HTERT RPE-1 (cell line): ENCODE results near the gene ZNF366.

Experiments
- in situ Hi-C: fragments of 300-500 bp; cut with MboI; formaldehyde crosslinking; loops from 4 replicates; pipeline ENCODE4 v1.14.3; 2020; ENCODE audit warnings: low sequenced_read_pairs

ZNF366 gene

DNA sequence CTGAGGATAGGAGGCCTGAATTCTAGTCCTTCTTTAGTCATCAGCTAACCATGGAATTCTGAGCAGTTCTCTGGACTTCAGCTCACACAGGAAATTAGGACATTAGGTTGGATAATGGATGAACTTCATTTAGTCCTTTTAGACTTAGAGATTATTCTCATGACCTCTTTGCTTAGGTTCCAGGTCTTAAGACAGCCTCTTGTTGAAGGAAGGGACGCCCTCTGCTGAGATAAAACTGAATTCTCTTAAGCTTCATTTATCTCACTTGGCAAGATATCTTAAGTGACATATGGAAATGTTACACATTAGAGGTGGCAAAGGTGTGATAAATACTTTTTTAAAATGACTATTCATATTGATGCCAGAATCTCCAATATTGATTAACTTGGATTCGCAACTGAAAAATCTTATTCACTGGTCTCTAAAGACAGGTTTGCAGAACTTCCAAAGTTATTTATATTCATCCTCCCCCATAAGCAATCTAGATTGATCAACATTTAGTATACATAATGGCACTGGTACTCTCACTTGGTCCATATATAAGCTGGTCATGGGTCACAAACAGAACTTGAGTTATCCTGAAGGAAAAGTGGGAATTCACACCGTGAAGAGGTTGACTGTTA is 16.9 kb upstream of the ZNF366 start:
- in situ Hi-C loops, result loop anchor here (25.0 kb wide), 1 partner anchor 137 kb away; no protein-coding TSS in a partner anchor

- in situ Hi-C loops, result loop anchor here (25.0 kb wide), 1 partner anchor 135 kb away; no protein-coding TSS in a partner anchor
Measured at GRCh38 chr5:72522607-72523006, 15.4 kb upstream of the ZNF366 start.

DNA sequence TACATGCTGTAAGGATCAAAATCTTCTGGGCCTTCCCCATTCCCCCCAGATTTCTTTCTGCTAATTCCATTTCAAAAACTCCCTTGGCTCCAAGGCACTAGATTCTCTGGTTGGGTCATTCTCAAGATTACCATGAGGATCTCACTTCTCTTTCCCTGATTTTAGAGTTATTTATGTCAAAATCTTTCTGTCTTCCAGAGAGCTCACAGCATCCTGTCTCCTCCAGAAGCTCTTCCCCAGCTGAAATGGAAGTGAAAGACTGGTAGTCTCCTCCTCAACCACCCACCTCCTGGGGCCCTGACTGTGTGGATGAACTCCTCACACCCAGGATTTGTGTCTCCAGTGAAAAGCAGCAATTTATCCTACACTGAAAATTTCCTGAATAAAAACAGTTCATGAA is 11.9 kb upstream of the ZNF366 start:
- in situ Hi-C loops, result loop anchor here (25.0 kb wide), 1 partner anchor 132 kb away; no protein-coding TSS in a partner anchor

GRCh38 chr5:72518001-72518683 is 10.9 kb upstream of the ZNF366 start:
- in situ Hi-C loops, result loop anchor here (25.0 kb wide), 1 partner anchor 131 kb away; no protein-coding TSS in a partner anchor

DNA sequence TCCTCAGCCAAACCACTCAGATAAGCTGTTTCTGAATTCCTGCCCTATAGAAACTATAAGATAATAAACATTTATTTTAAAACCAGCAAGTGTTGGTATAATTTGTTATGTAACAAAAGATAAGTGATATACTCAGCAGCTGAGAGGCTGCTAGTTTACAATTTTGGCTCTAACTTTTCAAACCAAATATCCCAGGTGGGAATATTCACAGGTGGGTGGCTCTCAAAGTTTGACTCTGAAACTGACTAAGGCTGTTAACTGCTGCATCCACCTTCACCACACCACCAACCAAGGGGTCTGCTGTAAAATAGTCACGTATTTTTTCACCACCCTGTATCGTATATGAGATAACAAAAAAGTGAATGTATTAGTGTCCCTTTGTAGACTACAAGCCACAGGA is 9.7 kb upstream of the ZNF366 start:
- in situ Hi-C loops, result loop anchor here (25.0 kb wide), 1 partner anchor 130 kb away; no protein-coding TSS in a partner anchor

DNA sequence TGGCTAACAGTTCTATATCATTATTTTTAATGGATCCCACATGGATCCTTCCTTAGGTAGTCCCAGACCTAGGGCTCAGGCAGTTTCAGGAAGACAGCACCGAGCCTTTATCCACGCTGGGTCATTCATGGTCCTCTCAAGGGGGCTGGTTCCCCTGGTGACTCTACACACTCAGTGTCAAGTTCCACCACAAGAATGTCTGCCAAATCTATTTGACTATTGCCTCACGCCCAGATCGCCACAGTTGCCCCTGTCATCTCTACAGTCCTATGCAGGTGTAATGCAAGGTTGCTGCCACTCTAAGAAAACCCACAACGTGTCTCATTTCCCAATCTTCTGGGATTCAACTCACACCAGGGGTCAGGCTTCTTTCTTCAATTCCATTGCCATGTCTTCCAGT is 8.0 kb upstream of the ZNF366 start:
- in situ Hi-C loops, result loop anchor here (25.0 kb wide), 1 partner anchor 128 kb away; no protein-coding TSS in a partner anchor

DNA sequence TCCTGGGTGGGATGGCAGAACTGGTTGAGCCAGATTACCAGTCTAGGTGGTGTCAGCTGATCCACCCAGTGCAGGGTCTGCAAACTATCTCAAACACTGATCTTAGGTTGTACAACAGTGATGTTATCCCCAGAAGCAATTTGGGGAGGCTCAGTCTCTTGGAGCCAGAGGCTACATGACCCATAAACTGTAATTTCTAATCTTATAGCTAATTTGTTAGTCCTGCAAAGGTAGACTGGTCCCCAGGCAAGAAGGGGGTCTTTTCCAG is 5.3 kb upstream of the ZNF366 start:
- in situ Hi-C loops, result loop anchor here (25.0 kb wide), 1 partner anchor 125 kb away; no protein-coding TSS in a partner anchor

DNA sequence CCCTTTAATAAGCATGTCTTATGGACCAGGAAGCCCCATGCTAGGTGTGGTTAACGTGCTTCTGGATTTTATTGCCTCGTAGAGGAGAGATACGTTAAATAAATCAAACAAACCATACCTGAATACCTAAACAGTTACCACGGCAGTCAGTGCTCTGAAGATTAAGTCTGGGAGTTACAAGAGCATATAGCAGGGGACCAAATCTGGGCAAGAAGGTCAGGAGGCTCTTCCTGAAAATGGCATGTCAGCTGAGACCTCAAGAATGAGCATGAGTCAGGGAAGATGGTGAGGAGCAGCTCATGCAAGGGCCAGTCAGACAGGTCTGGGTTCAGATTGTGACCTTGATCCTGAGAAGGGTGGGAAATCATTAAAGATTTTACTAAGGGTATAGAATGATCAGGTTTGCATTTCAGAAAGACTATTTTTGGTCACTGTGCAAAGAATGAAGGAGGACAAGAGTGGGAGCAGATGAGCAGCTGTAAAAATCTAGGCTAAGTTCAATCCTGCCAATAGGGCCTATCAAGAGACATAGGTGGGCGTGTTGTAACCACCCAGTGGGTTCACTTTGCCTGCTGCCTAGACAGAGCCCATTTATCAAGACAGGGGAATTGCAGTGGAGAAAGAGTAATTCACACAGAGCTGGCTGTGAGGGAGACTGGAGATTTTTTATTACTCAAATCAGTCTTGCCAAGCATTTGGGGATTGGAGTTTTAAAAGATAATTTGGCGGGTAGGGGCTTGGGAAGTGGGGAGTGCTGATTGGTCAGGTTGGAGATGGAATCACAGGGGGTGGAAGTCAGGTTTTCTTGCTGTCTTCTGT is 4.8 kb upstream of the ZNF366 start:
- in situ Hi-C loops, result loop anchor here (25.0 kb wide), 1 partner anchor 125 kb away; no protein-coding TSS in a partner anchor

DNA sequence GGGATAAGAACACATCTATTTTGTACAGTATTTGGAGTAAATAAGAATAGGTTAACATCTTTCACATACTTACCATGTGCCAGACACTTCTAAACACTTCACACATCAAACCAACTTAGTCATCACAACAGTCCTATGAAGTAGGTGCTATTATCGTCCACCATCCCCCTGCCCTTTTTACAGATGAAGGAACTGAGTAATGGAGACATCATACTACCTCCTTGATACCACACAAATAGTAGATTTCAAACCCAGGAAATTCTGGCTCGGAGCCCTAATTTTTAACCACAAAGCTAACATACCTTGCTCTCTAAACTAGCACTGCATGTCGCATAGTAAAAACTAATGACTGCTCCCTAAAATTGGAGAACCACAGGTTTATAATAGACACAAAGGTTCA is 4.2 kb upstream of the ZNF366 start:
- in situ Hi-C loops, result loop anchor here (25.0 kb wide), 1 partner anchor 124 kb away; no protein-coding TSS in a partner anchor

- in situ Hi-C loops, result loop anchor here (25.0 kb wide), 1 partner anchor 123 kb away; no protein-coding TSS in a partner anchor
Measured at GRCh38 chr5:72510610-72511181, 3.5 kb upstream of the ZNF366 start.

- in situ Hi-C loops, result loop anchor here (25.0 kb wide), 1 partner anchor 122 kb away; no protein-coding TSS in a partner anchor
Measured at GRCh38 chr5:72509401-72509800, 2.2 kb upstream of the ZNF366 start.

GRCh38 chr5:72508241-72509170 is 1.3 kb upstream of the ZNF366 start:
- in situ Hi-C loops, result loop anchor here (25.0 kb wide), 1 partner anchor 121 kb away; no protein-coding TSS in a partner anchor

GRCh38 chr5:72507907-72508238 is 663 bp upstream of the ZNF366 start:
- in situ Hi-C loops, result loop anchor here (25.0 kb wide), 1 partner anchor 121 kb away; no protein-coding TSS in a partner anchor

DNA sequence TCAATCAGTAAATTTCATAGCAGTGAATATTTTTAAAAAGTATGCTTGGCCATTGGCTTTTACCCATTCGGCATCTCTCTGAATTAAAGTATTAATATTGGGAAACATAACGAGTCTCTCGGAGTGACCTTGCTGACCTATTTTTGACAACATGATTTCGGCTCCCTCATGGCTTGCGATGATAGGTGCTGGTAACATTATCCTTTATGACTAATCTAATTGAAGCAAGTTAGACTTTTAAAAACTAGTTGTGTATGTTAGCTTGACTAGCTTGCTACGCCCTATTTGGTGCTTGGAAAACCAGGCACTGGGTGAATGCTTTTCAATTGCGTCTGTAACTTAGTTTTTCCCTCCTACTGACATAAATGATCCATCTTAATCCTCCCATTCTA is 1.1 kb downstream of the ZNF366 start:
- in situ Hi-C loops, result loop anchor here (25.0 kb wide), 1 partner anchor 119 kb away; no protein-coding TSS in a partner anchor

- in situ Hi-C loops, result loop anchor here (25.0 kb wide), 1 partner anchor 118 kb away; no protein-coding TSS in a partner anchor
Measured at GRCh38 chr5:72505539-72506157, 1.6 kb downstream of the ZNF366 start.

DNA sequence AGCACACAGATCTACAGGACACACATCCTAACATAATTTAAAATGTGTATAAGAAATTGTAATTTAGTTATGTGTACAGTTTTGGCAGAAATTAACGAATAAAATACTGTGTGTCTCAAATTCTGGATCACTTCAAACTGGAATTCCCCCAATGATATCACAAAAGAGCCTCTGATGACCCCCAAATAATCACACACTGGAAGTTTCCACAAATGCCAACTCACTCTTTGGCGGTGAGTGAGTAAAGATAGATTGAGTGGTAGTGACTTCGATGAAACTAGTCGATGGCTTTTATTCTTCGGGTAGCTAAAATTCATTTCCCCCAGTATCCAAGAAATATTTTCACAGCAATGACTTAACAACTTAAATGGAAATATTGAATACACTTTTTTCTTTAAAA is 2.2 kb downstream of the ZNF366 start:
- in situ Hi-C loops, result loop anchor here (25.0 kb wide), 1 partner anchor 118 kb away; no protein-coding TSS in a partner anchor

DNA sequence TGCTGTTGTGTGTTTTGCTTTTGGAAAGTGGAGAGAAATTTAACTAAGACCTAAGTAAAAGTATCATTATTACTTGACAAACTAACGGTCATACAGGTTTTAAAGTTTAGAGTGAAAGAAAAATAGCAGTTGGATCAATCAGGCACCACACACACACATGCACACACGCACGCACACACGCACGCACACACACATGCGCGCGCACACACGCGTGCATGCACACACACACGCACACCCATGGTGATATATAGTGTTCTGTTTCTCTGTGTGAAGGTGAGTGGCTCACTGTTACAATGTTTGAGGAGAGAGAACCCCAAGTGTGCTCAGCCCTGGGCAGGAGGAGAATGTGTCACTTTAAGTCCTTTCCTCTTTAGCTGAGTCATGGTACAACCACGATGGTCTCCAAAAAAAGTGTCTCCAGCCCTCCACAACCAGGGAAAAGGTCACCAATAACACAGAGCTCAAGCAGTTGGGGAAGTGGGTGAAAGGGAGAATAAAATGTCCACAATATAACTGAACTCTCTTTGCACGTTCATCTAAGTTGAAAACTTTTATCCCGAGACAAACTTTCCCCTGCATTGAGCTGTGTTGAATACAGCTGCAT is 3.2 kb downstream of the ZNF366 start:
- in situ Hi-C loops, result loop anchor here (25.0 kb wide), 1 partner anchor 117 kb away; no protein-coding TSS in a partner anchor

DNA sequence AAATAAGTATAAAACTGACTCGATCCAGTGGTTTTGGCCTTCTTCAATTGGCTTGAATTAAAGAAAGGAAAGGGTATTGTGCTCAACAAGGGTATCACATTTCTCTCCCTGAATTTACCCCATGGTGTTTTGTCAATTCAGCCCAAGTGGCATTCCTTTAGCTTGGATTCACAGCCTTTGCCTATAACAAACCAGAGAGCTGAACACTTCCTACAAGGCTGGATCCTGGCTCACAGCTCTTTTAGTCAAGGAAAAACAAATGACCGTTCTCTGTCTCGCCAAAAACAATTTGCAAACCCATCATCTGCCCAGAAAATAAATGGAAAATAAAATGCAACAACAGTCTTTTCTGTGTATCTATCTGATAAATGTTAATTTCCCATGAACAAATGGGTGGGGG is 5.7 kb downstream of the ZNF366 start:
- in situ Hi-C loops, result loop anchor here (25.0 kb wide), 1 partner anchor 114 kb away; no protein-coding TSS in a partner anchor

DNA sequence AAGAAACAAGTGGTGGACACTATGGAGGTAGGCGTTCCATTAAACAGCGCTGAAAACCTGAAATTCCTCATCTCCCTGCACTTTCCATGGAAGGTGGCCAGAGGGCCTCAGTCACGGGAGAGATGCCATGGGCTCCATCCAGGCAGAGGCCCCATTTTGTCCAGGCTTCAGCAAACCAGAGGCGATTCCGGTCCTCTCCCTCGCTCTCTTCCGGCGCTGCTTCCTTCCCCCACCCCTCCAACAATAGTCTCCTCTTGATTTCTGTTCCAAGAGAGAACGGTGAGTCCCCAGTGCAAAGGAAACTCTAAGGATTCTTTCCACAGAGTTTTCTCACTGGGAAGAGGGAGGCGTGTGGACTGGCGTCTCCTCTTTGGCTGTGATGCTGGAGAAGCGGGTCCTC is 7.5 kb downstream of the ZNF366 start:
- in situ Hi-C loops, result loop anchor here (25.0 kb wide), 1 partner anchor 112 kb away; no protein-coding TSS in a partner anchor
